ENCODE data around the gene TOE1.
"Not testable (repeated sequence)": the region's sequence is repeated elsewhere in the genome, so short reads cannot be mapped to it uniquely, and the experiment has no call there.

TOE1 gene

DNA sequence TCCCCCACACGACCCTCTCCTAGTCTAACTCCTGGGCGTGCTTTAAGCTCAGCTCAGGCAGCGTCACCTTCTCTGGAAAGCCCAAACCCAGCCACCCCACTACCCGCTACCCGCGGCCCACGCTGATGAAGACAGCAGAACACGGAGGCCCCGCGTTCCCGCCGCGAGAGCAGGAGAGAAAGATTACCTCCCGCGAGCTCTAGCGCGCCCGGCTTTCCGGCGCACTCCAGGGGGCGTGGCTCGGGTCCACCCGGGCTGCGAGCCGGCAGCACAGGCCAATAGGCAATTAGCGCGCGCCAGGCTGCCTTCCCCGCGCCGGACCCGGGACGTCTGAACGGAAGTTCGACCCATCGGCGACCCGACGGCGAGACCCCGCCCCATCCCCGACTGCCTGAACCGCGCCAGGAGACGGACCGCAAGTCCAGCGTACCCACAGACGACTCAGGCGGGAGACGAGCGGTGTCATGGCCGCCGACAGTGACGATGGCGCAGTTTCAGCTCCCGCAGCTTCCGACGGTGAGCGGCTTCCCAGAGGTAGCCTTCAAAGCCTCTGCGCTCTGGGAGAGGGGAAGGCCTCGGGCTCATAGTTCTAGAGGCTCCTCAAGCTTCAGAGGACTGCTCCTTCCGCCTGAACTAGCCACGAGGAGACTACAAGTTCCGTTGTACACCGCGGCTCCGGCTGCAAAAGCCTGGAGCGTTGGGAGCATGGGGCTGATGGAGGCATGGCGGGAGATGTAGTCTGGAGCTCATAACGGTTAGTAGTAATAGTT, at the start of gene TOE1, which contains the start of gene MUTYH:
TSS of gene TOE1 (plus strand) at position 382 of the 770 bp plus-strand sequence. CDS start at position 465, 83 bp downstream.
TSS of gene MUTYH (minus strand) at position 652 of the 770 bp plus-strand sequence. CDS start 5,935 bp downstream, outside the sequence.
- peak; percentile 87 for DNase-seq

DNA sequence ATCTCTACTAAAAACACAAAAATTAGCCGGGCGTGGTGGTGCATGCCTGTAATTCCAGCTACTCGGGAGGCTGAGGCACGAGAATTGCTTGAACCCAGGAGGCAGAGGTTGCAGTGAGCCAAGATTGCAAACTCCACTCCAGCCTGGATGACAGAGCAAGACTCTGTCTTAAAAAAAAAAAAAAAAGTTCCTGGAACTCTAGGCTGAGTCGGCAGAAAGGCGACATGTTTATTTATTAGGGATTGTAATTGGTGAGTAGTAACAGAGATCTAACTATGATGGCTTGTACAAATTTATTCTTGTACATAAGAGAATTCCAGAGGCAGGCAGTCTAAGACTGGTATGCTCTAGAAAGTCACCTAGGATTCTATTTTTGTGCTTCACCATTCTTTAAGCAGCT, 49.0 kb upstream of the TOE1 start:
- not testable (repeated sequence) for DNase-seq

DNA sequence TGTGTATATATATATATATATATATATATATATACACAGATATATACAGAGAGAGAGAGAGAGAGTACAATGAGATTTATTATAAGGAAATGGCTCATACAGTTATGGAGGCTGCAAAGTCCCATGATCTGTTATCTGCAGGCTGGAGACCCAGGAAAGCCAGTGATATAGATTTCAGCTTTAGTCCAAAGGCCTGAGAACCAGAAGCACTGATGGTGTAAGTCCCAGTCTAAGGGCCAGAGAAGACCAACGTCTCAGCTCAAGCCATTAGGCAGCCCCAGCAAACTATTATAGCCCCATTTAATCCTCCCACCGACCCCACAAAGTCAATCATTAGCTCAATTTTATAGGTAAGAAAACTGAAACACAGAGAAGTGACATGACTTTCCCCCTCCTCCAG, 48.3 kb upstream of the TOE1 start:
- no peak for DNase-seq

DNA sequence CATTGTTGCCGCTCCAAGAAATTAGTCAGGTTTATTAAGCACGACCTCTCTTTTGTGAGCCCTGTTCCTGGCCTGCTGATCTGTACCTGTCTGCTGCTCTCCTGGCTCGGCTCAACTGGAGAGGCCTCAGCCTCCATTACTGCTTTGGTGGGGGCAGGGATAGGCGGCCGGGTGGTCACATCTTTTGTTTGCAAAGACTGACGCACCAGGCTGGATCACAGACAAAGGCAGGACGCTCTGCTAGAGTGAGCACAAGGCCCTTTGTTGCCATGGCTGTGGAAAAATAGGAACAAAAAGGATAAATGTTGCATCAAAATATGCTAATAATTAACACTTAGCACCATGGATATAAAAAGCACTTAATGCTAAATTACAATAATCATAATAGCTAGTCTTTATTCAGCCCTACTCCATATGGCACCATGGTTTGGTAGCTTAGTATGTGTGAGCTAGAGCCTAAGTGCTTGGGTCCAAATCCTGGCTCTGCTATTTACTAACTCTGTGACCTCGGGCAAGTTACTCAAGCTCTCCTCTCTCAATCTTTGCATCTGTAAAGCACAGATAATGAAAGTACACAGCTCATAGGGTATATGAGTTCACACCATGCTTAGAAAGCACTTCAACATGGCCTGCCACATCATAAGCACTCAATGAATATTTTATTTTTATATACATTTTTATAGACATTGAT, 42.2 kb upstream of the TOE1 start:
- peak; percentile 21 for DNase-seq

DNA sequence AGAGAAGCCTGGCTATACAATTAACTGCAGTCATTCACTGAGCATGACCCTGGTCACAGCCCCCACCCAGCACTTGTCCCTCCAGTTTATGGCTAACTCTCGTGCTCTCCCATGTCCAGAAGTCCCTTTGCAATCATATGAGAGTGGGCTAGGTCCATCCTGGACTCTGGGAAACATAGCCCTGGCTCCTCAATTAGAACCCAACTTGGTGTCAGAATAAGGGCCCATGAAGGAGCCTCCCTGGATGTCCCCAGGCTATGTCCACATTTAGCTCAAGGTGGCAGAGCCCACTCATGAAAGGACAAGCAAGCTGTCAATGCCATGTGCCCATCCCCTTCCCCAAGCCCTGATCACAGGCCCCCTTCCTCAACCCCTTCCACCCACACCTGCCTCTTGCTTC, 40.7 kb upstream of the TOE1 start:
- no peak for DNase-seq

DNA sequence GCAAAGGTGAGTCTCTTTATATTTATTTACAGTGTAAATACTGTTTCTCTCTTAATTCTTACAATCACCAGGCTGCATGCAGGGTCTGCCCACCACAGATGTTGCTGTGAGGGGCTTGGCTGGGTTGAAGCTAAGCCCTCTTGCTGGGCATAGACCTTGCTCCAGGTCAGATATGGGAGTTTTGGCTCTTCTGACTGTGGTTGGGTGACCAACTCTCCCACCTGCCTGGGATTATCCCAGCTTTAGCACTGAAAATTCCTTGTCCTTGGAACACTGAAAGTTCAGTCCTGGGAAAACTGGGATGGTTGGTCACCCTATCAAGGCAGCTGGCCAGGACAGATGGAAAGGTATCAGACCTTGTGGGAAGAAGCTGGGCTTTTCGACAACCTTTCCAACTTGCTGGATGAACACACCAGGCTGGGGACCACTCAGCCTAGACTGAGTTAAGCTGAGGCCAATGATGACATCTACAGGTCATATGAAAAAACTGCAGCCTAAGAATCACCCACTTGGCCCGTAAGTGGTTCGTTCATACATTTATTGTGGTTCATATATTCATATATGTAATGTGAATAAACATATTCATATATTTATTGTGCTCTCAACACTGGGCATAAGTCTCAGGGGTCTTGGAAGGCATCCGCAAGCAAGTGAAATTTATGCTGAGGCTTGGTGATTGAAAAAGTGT, 39.8 kb upstream of the TOE1 start:
- DNase-seq: peak; percentile 64

DNA sequence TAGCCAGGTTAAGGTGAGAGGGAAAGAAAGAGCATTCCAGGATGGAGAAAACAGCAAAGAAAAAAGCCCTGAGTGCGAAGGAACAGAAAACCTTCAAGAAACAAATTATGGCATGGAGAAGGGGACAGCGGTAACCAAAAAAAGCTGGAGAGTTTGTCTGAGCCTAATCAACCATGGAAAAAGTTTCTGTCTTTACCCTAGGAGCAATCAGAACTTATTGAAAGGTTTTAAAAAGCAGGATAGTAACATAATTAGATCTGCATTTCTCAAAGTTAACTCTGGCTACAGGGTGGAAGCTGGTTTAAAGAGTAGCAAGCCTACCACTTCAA, 39.3 kb upstream of the TOE1 start:
- DNase-seq: no peak

DNA sequence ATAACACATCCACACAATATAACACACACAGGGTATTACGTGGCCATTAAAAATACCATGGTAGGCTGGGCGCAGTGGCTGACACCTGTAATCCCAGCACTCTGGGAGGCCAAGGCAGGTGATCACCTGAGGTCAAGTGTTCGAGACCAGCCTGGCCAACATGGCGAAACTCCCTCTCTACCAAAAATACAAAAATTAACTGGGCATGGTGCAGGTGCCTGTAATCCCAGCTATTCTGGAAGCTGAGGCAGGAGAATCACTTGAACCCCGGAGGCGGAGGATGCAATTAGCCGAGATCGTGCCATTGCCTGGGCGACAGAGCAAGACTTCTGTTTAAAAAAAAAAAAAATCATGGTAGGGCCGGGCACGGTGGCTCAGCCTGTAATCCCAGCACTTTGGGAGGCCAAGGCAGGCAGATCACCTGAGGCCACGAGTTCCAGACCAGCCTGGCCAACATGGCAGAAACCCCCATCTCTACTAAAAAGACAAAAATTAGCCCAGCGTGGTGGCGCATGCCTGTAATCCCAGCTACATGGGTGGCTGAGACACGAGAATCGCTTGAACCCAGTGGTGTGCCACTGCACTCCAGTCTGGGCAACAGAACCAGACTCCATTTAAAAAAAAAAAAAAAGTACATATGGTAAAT, 37.3 kb upstream of the TOE1 start:
- DNase-seq: no peak

DNA sequence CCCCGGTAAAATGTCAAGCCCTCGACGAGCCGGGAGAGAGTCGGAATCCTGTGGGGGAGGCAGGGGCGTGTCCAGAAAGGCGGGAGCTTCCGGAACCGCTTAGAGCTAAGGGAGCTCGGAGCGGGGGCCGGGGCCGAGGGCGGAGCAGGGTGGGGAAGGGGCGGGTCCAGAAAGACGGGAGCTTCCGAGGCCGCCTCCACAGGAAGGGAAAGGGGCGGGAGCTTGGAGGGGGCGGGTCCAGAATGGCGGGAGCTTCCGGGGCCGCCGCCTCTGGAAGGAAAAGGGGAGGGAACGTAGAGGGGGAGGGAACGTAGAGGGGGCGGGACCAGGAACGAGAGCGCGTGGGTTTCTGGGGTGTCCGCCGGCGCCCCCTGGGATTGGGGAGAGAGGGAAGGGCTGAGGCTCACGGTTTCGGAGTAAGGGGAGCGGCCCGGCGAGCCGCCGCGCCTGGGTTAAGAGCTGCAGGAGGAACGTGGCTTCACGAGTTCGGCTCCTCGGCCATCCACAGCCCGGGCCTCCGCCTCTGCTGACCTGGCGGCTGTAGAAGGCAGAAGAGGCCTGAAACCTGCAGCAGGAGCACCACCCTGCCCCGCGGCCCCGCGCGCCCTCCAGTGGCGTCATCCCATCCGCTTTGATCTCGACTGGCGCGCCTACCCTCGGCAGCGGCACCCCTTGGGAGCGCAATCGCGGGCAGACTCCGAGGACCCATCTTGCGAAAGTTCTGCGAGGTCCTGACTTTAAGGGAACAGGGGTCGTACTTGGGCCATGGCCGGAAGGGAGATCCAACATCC, 36.3 kb upstream of the TOE1 start:
- peak; percentile 95 for DNase-seq

DNA sequence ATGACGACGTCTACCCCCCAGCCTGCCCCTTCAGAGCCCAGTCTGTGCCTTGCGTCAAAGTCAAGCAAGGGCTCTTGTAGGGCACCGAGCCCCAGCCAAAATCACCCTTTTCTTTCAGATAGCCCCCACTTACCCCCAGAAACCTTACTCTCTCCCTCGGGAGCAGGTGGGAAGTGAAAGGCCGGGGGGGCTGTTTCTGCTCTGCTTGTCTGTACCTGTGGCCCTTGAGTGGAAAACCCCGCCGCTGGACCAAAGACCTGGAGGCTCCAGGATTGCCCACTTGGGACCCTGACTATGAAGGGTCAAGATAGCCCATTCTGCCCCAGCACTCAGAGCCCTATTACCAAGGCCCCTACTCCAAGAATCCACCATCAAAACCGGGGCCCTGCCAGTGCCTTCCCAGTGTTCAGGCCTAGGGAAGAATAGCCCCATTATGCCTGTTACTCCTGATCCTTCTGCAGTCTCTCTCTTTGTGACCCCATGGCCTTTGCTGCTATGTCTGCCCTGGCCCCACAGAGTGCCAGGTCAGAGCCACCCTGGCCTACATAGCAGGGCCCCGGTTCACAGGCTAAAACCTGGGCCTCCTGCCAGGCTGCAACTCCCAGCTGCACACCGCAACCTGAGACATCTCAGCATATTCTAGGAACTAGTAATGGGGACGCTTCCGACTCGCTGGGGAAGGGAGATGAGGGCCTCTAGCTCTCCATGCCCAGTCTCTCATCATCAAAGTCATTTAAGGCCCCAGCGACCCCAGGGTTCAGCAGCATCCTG, 35.5 kb upstream of the TOE1 start:
- peak; percentile 6 for DNase-seq

DNA sequence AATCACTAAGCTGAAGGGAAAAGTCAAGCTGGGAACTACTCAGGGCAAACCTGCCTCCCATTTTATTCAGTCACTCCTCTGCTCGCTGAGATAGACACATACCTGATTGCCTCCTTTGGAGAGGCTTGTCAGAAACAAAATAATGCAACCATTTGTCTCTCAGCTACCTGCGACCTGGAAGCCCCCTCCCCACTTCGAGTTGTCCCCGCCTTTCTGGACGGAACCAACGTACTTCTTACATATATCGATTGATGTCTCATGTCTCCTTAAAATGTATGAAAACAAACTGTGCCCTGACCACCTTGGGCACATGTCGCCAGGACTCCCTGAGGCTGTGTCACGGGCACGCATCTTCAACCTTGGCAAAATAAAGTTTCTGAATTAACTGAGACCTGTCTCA, 34.7 kb upstream of the TOE1 start:
- no peak for DNase-seq

DNA sequence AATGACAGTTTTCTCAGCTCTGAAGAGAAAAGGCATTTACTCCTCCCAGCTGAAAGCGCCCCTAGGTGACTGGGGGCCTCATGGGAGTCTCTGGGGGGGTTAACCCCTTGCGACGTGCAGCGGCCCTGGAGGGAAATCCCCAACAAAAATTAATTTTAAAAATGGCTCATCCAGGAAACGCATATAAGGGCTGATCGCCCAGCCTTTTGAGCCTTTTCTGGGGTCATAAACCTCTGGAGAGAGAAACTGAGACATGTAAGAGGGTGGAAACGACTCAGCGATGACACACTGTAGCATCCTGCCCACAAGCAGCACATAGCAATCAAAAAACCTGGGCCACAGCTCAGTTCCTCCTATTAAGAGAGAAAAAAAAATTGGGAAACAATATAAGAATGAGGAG, 33.7 kb upstream of the TOE1 start:
- no peak for DNase-seq

DNA sequence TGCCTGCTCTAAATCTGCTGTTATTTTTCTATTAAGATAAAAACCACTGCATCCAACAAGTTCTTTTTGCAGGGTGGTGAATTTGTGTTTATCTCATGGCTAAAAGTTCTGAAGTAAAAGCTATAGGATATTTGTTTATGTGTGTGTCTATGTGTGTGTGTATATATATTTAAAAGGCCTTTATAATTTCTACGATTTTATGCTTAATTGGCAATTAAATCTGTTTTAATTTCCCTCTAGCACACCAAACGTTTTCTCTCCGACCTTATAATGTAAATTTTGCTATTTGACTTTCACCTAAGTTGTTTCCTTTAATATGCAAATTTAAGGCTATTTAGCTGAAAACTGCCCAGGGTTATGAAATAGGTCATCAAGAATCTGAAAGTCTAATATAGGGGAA, 33.1 kb upstream of the TOE1 start:
- no peak for DNase-seq

DNA sequence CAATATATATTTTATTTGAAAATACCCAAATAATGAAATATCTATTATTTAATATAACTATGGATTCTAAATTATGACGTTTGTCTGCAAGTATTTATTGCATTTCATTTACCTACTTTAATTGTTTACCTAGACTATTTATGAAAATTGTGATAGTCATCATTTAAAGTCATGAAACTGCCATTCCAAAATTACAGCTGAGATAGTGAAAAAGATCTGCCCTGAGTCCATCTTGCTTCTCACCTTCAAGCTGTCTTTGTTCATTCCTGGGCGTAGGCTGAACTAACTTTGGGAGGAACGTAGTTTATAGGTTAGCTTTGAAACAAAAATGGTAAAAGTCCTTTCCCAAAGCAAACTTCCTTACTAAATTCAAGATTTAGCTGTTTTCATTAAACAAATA, 25.7 kb upstream of the TOE1 start:
- DNase-seq: no peak

DNA sequence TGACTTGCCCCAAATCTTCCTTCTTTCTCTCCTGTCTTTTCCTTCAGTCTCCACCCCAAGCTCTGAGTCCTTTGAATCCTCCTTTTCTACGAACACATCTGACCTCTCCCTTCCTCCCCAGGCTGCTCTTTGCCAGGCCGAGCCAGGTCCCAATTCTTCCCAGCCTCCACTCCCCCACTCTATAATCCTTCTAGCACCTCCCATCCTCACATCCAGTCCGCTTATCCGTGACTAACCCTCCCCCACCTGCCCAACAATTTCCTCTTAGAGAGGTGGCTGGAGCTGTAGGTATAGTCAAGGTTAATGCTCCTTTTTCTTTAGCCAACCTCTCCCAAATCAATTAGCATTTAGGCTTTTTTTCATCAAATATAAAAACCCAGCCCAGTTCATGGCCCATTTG, 22.8 kb upstream of the TOE1 start:
- DNase-seq: no peak

DNA sequence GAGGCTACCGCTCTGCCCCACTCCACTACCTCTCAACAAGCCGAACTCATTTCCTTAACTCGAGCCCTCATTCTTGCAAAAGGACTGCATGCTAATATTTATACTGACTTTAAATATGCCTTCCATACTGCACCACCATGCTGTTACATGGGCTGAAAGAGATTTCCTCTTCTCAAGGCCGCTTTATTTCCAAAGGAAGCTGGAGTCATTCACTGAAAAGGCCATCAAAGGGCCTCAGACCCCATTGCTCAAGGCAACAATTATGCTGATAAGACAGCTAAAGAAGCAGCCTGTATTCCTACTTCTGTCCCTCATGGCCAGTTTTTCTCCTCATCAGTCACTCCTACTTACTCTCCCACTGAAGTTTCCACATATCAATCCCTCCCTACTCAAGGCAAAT, 20.2 kb upstream of the TOE1 start:
- no peak for DNase-seq

DNA sequence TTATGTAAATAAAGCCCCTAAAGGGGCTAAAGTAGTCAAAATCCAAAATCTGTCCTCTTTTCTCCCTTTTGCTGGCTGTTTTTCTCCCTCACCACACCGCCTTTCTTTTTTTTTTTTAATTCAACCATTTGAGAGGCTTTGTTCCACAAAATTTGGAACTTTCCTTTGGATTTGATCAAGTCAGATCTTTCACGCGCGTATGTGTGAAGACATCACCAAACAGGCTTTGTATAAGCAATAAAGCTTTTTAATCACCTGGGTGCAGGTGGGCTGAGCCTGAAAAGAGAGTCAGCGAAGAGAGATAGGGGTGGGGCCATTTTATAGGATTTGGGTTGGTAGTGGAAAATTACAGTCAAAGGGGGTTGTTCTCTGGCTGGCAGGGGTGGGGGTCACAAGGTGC, 18.5 kb upstream of the TOE1 start:
- no peak for DNase-seq

DNA sequence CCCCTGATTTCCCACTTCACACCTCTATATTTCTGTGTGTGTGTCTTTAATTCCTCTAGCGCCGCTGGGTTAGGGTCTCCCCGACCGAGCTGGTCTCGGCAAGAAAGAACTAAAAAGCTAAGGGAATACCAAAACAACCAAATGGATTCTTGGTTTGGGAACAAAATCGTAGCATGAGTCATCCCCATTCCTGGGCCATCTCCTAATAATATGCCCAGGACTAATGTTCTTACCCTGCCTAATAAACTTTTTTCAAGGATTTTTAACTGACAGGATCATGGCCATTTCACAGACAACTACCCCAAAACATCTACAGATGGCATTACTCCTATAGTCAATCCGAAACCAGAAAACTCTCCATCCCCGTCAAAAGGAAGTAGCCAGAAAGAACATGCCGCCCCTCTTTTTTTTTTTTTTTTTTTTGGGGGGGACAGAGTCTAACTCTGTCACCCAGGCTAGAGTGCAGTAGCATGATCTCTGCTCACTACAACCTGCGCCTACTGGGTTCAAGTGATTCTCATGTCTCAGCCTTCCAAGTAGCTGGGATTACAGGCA, 17.4 kb upstream of the TOE1 start:
- DNase-seq: no peak

DNA sequence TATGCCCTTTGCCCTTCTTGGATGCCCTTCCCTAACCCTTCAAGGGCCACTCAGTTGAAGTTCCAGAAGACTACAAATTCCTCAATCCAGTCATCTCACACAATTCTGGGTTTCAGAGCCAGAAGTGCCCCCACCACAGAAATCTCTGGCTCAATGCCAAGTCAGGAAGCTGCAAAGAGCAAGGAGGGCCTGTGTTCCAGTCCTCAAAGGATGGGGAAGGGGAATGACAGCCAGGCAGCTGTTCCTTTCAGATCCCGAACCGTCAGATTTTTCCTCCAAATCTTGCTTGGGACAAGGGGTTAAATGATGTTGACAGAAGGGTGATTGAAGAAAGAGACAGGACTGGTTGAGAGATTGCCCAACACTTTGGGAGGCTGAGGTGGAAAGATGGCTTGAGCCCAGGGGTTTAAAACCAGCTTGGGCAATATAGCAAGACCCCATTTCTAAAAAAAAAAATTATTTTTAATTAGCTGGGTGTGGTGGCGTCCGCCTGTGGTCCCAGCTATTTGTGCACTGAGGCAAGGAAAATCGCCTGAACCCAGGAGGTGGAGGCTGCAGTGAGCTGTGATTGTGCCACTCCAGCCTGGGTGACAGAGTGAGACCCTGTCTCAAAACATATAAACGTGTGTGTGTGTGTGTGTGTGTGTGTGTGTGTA, 14.0 kb upstream of the TOE1 start:
- DNase-seq: peak; percentile 1

DNA sequence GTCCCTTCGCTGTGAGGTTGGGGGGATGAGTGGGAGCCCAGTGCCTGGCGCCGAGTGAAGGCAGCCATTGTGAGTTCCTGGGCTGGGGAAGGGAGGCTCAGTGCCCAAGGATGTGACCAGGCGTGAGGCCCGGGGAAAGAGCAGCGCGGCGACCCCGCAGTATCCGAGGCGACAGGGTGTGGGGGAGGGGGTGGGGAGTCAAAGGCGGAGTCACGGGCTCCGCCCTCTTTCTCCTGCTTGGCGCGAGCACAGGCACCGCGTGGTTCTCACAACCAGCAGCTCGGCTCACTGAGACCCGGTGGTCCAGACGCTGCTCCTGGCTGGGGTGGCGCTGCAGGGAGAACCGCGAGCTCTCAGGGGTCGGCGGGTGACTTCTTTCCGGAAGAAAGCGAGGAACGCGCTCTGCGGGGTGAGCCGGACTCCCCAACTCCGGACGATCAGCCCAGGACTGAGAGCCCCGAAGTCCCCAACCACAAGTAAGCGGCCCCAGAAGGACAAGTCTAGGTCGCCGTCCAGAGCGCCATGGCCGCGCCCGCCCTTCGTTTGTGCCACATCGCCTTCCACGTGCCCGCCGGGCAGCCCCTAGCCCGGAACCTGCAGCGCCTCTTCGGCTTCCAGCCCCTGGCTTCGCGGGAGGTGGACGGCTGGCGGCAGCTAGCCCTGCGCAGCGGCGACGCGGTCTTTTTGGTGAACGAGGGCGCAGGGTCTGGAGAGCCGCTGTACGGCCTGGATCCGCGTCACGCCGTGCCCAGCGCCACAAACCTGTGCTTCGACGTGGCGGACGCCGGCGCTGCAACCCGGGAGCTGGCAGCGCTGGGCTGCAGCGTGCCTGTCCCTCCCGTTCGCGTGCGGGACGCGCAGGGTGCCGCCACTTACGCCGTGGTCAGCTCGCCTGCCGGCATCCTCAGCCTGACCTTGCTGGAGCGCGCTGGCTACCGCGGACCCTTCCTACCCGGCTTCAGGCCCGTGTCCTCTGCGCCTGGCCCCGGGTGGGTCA, 13.0 kb upstream of the TOE1 start, which contains the start of gene HPDL:
TSS of gene HPDL (plus strand) at position 269 of the 997 bp plus-strand sequence. CDS start at position 523, 254 bp downstream.
- peak; percentile 80 for DNase-seq

Data from NCI-H146 (cell line).